HG02973 (cell line): ENCODE measurements around the gene ZNF283.
"Not testable (repeated sequence)": the region's sequence is repeated elsewhere in the genome, so short reads cannot be mapped to it uniquely, and the experiment has no call there.

Experiments
- ATAC-seq: cut with Tn5 transposase; IDR thresholded peaks from one replicate; pipeline ENCODE4 v1.9.1; 2021; ENCODE audit warnings: moderate library complexity; ENCODE audit not compliant: unreplicated experiment

The ZNF283 gene

DNA sequence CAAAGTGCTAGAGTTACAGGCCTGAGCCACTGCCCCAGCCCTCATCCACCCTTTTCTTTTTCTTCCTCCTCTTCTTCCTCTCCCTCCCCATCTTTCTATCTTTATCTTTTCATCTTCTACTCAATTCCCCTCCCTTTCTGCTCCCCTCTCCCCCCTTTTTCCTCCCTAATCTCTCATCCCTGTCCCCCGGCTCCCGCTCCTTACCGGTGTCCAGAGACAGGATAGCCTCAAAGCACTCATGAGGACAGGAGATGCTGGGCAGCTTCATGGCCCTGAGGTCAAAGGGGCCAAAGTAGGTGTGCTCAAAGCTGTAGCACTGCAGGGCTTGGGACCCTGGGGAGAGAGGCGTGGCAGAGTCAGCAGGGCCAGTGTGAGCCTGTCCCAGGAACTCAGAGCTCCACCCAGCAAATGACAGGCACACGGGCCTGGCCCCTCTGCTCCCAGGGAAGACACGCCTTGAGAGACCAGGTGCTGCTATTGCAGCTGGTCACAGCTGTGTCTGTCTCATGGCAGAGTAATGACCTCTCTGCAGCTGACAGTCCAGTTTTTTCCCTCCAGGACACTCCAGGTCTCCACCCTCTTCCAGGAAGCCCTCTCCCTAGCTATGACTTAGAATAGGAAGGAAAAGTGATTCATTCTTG lies 27.5 kb upstream of the ZNF283 start:
- ATAC-seq: no peak

DNA sequence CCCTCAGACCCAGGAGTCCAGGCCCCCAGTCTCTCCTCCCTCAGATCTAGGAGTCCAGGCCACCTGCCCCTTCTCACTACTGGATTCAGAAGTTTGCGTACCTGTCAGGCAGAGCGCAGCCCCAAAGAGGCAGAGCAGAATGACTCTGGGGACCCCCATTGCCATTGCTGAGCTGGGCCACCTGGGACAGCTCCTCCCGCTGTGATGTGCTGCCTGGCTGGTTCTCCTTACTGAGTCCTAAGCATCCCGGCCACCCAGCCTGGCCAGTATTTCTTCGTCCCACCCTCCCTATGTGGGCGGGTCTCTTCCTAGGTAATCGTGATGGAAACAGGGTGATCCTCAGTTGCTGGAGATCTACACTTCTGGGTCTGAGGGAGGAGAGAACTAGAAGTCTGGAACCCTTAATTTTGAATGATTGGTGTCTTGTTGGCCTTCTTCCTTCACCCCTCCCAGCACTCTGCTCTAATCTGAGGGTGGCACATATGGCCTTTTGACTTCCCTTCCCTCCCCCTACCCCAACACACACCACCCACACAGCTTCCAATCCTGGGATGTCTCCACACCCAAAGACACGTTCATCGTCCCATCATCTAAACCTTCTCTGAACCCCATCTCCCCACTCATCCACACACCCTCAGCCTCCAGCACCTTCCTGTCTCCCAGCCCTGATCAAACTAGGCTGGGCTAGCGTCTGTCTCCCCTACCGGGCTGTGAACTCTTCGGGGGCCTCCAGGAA lies 24.7 kb upstream of the ZNF283 start, which contains the start of gene LYPD5:
Gene LYPD5, minus strand, starts transcription at position 232 of the 736 bp plus-strand sequence. Its CDS starts 67 bp downstream, at position 165.
- ATAC-seq: no peak

DNA sequence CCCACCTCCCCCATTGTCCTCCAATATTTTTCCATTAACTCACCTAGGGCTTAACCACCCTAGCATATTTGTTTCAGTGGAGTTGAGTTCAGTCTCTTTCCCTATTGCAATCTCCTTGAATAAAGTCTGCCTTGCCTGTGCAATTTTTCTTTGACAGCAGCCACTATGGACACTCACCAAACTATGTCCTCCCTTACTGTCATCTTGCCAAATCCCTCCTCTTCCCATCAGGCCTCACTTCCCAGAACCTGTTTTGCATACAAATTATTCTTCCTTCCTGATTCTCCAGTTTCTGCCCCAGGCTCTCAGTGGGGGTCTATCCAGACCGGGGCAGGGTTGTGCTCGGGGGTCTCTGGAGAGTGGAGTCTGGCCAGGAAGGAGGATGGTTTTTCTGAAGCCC lies 22.7 kb upstream of the ZNF283 start:
- no peak for ATAC-seq

DNA sequence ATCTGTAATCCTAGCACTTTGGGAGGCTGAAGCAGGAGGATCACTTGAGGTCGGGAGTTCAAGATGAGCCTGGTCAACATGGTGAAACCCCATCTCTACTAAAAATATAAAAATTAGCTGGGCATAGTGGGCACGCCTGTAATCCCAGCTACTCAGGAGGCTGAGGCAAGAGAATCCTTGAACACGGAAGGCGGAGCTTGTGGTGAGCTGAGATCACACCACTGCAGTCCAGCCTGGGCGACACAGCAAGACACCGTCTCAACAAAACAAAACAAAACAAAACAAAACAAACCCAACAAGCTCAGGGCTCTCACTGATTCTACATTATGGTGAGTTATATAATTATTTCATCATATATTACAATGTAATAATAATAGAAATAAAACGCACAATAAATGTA lies 20.7 kb upstream of the ZNF283 start:
- ATAC-seq: not testable (repeated sequence)

DNA sequence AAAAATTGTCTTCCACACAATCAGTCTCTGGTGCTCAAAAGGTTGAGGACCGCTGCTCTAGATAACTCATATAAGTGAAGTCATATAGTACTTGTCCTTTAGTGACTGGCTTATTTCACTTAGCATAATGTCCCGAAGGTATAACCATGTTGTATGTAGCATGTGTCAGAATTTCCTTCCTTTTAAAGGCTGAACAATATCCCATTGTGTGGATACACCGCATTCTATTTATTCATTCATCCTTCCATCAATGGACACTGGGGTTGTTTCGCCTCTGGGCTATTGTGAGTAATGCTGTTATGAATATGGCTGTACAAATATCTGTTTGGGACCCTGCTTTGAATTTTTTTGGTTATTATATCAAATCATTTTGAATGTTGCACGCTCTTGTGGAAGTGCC lies 20.3 kb upstream of the ZNF283 start:
- no peak for ATAC-seq

DNA sequence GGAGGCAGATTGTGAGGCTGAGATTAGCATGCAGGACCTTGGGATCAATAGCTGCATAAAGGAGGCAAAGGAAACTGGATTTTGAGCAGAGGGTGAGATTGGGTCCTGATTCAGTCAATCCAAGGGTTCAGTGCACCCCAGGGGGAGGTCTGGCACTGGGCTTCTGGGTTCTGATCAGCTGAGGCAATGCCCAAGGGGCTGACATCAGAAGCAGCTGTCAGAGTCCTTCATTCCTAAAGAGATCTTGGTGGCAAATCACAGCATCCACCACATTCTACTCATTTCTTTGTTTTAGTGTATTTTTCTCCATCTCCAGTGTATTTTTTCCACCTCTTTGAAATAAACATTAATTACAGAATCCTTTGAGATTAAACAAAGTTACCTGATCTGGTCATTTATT lies 19.5 kb upstream of the ZNF283 start:
- ATAC-seq: no peak

DNA sequence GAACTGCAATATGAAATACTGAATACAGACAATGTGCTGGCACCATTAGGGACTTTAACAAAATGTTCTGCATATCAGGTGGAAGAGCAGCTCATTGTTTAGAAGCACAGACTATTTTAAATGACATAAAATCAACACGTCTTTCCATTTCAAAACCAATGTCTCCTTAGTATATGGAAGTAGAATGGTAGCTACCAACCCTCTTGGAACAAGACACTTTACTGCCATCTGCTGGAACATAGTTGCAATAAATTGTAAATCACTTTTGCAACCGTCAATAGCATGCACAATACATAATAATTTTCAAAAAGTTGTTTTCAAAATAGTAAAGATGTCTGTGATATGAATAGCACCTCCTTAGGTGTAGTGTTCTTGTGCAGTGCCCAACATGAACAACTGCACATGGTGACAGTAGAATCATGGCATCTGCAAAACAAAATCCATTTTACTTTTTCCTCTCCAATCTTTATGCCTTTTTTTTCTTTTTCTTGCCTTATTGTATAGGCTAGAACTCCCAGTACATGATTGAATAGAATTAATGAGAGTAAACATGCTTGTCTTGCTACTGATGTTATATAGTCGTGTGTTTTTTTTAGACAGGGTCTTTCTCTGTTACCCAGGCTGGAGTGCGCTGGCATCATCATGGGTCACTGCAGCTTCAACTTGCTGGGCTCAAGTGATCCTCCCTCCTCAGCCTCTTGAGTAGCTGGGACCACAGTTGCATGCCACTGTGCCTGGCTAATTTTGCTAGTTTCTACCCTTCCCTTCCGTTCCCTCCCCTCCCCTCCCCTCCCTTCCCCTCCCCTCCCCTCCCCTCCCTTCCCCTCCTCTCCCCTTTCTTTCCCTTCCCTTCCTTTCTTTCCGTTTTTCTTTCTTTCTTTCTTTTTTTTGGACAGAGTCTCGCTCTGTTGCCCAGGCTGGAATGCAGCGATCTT lies 17.1 kb upstream of the ZNF283 start:
- ATAC-seq: no peak

DNA sequence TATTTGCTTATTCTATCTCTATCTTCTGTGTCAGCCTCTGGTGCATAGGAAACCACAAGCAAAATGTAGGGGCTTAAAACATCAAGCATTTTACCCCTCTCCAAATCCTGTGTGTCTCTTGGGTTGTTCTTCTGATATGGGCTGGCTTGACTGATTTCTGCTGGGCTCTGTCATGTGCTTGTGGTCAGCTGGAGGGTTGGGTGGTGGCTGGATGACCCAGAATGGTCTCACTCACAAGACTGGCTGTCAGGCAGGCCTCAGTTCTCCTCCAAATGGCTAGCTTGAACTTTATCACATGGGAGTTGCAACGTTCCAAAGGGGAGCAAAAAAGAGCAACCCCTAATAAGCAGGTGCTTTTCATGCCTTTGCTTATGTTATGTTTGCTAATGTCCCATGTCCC lies 15.3 kb upstream of the ZNF283 start:
- no peak for ATAC-seq

DNA sequence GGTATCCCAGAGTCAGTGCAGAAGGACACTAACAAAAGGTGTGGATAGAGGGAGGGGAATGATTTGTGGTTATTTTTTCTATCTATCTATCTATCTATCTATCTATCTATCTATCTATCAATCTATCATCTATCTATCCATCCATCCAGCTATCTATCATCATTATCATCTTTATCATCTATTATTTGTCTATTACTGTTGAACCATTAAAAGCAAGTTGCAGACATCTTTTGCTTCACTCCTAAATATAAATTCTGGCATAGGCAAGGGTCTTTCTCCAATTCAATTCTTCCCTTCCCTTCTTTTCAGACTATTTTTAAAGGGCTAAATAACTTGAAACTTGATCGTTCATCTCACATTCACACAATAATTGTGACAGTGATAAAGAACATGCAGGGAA lies 14.9 kb upstream of the ZNF283 start:
- no peak for ATAC-seq

DNA sequence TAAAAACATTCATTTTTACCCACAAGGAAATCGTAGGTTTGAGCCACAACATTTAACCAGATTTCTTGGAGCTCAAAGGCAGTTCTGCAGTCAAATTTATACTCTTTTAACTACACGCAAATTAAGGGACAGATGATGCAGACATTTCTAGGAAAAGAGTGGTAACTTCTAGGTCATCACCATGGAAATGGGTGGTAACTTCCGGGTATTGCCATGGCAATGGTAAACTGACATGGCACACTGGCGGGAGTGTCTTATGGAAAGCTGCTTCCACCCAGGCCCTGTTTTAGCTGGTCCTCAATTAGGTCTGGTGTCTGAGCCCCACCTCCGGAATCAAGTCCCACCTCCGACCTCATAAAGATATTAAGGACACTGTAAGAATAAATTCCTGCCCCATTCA lies 14.4 kb upstream of the ZNF283 start:
- no peak for ATAC-seq

DNA sequence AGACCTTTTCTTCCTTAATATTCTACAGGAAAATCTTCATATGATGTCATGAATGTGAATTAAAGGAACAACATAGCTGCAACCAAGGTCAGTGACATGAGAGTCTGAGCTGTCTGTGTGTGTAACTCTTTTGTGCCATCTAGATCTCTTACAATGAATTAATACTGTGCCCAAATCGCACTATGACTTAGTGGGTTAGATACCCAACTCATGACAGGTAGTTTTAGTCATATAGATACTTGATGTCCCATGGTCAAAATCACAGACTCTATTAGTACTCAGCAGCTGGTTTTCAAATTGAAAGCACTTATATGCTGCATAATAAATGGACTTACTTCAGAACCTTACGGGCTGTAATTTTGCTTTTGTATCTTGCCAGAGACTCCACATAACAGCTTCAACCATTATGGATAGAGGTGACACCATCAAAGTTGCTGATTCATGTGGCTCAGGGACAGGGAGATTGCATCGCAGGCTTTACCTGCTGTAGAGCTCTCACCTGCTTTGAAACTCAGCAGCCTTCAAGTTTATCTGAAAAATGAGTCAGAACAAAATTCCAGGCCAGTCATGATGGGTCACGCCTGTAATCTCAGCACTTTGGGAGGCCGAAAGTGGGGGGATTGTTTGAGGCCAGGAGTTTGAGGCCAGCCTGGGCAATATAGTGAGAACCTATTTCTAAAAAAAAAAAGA lies 12.3 kb upstream of the ZNF283 start:
- ATAC-seq: no peak

DNA sequence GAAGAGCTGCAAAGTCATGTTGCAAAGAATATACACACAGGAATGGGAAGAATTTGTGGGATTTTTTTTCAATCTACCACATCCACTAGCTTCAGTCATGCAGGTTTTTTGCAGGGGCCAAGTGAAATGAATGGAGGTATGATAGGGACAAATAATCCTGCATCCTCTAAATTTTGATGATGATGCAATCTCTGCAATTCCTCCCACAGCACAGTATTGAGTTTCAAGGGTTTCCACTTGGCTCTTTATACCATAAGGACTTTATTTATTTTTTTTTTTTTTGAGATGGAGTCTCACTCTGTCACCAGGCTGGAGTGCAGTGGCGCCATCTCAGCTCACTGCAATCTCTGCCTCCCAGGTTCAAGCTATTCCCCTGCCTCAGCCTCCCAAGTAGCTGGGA lies 9.7 kb upstream of the ZNF283 start:
- ATAC-seq: not testable (repeated sequence)

DNA sequence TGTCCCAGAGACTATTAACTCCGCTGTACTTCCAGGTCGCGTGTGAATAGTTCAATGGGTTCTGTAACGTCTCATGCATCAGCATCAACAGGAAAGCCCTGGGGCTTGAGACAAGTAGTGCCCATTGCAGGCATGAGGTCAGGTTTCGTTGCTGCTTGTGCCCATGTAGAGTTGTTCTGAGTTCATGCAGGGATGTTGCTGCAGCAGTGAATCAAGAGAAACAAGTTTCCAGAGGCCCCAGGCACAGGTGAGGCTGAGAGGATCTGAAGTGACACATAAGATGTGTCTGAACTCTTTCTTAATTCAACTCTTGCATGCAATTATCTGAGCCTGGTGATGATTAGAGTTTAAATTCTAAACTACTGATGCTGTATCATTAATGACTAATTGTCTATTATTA lies 8.6 kb upstream of the ZNF283 start:
- no peak for ATAC-seq

DNA sequence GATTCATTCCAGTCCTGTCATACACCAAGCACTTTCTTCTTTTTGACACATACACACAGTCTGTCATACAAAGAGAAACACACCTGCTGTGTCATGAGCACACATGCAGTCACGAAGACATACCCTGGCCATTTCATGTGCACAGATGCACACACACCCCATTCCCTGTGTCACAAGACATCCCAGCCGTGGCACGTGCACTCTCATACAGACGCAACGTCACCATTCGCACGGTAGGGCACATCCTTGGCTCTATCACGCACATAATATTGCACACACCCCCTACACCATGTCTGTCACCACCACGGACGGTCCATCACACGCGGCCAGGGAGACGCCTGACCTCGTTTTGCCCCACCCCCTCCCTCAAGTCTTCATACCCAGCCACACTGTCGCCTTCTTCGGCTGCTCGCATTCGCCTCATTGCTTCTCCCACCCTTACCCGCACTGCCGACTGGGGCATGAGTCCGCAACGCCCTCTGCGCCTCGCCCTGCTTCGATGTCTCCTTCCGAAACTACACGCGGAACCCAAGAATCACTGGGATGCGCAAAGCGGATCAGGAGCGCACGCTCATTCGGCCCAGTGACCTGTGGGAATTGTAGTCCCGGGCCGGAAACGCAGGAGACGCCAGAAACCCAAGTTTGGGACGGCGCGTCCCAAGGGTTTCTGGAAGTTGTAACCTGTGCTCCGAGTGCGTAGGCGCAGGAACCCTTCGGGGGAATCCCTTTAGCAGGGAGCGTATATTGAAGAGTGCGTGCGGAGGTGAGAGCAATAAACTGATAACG lies 6.8 kb upstream of the ZNF283 start:
- ATAC-seq: no peak

DNA sequence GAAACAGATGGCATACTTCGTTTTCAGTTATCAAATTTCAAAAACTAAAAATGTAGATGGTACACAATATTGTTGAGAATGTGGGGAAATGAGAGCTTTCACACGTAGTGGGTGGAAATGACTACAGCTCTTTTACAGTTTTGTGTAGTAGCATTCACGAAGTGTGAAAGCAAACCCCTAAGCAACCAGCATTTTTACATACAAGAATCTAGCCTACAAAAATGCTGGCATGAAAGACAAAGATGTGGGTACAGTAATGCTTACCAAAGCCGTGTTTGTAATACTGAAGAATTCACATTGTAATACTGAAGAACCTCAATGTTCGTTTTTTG lies 6.3 kb upstream of the ZNF283 start:
- ATAC-seq: no peak

DNA sequence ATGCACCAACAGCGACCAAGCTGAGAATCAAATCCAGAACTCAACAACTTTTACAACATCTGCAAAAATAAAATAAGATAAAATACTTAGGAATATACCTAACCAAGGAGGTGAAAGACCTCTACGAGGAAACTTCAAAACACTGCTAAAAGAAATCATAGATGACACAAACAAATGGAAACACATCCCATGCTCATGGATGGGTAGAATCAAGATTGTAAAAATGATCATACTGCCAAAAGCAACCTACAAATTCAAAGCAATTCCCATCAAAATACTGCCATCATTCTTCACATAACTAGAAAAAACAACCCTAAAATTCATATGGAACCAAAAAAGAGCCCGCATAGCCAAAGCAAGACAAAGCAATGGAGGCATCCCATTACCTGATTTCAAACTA lies 3.3 kb upstream of the ZNF283 start:
- not testable (repeated sequence) for ATAC-seq

DNA sequence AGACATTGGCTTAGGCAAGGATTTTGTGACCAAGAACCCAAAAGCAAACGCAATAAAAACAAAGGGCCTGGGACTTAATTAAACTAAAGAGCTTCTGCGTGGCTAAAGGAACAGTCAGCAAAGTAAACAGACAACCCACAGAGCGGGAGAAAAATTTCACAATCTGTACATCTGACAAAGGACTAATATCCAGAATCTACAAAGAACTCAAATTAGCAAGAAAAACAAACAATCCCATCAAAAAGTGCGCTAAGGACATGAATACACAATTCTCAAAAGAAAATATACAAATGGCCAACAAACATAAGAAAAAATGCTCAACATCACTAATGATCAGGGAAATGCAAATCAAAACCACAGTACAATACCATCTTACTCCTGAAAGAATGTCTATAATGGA lies 2.5 kb upstream of the ZNF283 start:
- not testable (repeated sequence) for ATAC-seq

DNA sequence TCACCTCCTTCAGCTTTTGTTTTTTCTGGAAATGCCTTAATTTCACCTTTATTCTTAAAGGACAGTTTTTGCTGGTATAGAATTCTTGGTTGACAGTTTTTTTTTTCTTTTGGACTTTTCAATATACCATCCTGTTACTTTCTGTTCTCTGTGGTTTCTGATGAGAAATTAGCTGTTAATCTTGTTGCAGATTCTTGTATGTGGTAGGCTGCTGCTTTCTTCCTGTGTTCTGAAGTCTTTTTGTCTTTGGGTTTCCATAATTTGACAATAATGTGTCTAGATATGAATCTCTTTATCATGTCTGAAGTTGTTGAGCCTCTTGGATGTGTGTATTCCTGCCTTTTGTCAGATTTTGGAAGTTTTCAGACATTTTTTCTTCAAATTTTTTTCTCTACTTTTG lies 12.0 kb downstream of the ZNF283 start:
- ATAC-seq: no peak

DNA sequence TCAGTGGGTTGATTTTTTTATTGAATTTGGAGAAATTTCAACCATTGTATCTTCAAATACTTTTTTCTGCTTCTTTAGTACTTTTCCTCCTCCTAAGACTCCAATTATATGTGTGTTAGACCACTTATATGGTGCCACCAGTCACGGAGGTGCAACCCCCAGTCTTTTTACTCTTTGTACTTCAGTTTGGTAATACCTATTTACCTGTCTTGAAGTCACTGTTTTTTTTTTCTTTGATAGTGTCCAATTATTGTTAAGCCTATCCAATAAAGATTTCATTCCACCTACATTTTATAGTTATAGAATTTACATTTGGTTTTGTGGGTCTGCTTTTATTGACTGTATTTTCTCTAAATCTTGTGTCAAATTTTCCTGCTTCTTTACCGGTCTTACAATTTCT lies 14.9 kb downstream of the ZNF283 start:
- no peak for ATAC-seq

DNA sequence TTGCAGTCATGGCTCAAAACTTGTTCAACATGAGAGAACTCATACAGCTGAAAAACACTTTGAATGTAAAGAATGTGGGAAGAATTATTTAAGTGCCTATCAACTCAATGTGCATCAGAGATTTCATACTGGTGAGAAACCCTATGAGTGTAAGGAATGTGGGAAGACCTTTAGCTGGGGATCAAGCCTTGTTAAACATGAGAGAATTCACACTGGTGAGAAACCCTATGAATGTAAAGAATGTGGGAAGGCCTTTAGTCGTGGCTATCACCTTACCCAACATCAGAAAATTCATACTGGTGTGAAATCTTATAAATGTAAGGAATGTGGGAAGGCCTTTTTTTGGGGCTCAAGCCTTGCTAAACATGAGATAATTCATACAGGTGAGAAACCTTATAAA lies 20.1 kb downstream of the ZNF283 start:
- no peak for ATAC-seq
